Measurements from ENCODE around the gene SNAPC4. TPM values are rescaled to one million over a fixed set of nuclear protein-coding genes. Genes with fewer than 3 reads are reported as not detected.

SNAPC4 gene
- total and polyA plus RNA-seq, 7 donors = 1.4 to 10.8 (median 5.0) TPM

DNA sequence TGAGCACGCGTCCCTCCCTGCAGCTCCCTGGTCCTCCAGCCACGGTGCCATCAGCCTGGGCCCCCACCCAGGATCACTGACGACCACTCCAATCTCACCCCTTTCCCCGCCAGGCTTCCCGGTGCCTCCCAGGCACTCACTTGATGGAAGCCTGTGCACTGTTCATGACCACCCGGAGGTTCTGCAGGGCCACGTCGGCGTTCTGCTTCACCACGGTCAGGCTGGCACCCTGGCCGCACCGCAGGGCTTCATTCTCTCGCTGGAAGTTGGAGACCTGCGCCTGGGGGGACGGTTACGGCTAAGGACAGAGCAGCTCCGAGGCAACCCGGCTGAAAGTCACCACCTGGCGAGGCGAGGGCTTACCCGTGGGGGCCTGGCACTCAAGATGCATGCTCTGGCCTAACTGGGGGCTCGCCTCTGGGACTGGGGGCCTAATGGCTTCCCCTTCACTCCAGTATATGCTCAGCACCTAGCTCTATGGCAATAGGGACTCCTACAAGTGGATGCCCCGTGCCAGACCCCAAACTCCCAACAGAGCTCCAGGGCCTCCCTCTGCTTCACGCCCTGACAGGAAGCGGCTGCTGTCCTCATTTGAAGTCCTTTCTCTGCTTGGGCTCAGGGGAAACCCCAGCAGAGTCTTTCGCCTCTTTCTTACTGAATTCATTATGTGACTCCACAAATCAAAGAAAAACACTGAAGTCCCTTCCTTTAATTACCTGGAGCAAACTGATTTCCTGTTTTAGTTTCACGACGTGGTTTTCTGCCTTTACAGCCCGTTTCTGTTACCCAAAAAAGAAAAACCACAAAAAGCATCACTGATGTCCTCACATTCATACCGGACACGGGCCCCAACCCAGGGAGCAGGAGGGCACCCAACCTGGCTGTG lies 4.2 kb upstream of the SNAPC4 start:
- Histone ChIP-seq H3K4me3 (no peak overlapping the region), H3K4me1 (peaks cover 0 to 24% (median 14%) of the 10 kb centered on the region in 4 donors), H3K36me3 (peaks cover 4 to 54% (median 28%) of the 10 kb centered on the region in 4 donors), H3K27ac (no peak overlapping the region), H3K27me3 (no peaks in the 10 kb centered on the region), H3K9me3 (no peaks in the 10 kb centered on the region)
- intact Hi-C loops (cut with DNase I) = no loop called here
- WGBS, 2 donors = 77 to 87% methylated on average over 32 of the region's 32 CpGs
- TF ChIP-seq EP300 (IDR thresholded peaks at IDR 0.05) = no peak
- TF ChIP-seq POLR2AphosphoS5 (IDR thresholded peaks at IDR 0.05) = no peak
- TF ChIP-seq, protein P1, sequence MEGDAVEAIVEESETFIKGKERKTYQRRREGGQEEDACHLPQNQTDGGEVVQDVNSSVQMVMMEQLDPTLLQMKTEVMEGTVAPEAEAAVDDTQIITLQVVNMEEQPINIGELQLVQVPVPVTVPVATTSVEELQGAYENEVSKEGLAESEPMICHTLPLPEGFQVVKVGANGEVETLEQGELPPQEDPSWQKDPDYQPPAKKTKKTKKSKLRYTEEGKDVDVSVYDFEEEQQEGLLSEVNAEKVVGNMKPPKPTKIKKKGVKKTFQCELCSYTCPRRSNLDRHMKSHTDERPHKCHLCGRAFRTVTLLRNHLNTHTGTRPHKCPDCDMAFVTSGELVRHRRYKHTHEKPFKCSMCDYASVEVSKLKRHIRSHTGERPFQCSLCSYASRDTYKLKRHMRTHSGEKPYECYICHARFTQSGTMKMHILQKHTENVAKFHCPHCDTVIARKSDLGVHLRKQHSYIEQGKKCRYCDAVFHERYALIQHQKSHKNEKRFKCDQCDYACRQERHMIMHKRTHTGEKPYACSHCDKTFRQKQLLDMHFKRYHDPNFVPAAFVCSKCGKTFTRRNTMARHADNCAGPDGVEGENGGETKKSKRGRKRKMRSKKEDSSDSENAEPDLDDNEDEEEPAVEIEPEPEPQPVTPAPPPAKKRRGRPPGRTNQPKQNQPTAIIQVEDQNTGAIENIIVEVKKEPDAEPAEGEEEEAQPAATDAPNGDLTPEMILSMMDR (IDR thresholded peaks at IDR 0.05) = no peak
- no peak for DNase-seq

DNA sequence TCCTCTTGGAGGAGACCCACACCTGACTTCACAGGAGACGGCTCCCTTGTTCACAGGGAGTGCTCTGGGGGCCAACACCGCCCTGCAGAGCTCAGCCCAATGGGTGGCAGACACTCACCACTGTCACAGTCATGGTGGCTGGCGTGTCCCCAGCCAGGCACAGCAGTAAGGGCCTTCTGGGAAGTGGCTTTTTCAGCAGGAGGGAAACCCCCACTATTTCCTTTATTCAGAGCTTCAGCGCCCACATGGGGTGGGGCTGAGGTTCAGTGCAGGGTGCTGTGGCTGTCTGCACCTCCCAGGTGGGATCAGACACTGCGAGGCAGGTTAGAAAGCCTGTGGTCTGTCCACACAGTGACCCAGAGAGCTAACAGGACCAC lies 3.6 kb upstream of the SNAPC4 start:
- H3K9me3 ChIP-seq = no peaks in the 10 kb centered on the region
- WGBS, 2 donors = 55 to 89% methylated on average over 5 of the region's 5 CpGs
- DNase-seq = no peak
- H3K4me1 ChIP-seq = peaks cover 0 to 24% (median 18%) of the 10 kb centered on the region in 4 donors
- H3K27me3 ChIP-seq = no peaks in the 10 kb centered on the region
- intact Hi-C loops (cut with DNase I) = no loop called here
- H3K36me3 ChIP-seq = peaks cover 4 to 54% (median 28%) of the 10 kb centered on the region in 4 donors
- TF ChIP-seq EP300 (IDR thresholded peaks at IDR 0.05) (no peak), POLR2AphosphoS5 (IDR thresholded peaks at IDR 0.05) (no peak), POLR2A (IDR thresholded peaks at IDR 0.05) (no peak)
- TF ChIP-seq, protein P1 (IDR thresholded peaks at IDR 0.05) = no peak
- H3K4me3 ChIP-seq = no peak overlapping the region
- no peak overlapping the region for H3K27ac ChIP-seq

DNA sequence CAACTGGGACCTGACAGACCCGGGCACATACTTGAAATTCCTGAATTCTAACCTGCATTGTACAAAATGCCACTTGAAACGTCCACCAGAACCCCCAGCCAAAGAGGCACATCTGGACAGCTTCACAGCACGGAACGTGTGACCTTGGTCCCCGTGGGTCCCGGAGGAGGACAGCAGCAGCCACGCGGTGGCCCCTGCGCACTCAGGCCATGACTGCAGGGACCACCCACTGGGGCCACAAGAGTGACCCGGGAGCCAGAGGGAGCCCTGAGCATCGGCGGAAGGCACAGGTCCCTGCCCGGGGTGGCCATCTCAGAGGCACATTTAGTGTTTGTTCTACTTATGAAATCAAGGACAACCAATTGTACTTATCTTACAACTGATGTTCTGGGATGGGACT lies 2.1 kb upstream of the SNAPC4 start:
- 86 to 88% methylated on average over 13 of the region's 13 CpGs for WGBS, 2 donors
- no peak for TF ChIP-seq POLR2A (IDR thresholded peaks at IDR 0.05)
- TF ChIP-seq EP300 (IDR thresholded peaks at IDR 0.05) = no peak
- no peak for TF ChIP-seq POLR2AphosphoS5 (IDR thresholded peaks at IDR 0.05)
- TF ChIP-seq, protein P1 (IDR thresholded peaks at IDR 0.05) = no peak
- no peaks in the 10 kb centered on the region for H3K27me3 ChIP-seq
- H3K9me3 ChIP-seq = no peaks in the 10 kb centered on the region
- H3K27ac ChIP-seq = no peak overlapping the region
- H3K36me3 ChIP-seq = peaks cover 4 to 56% (median 29%) of the 10 kb centered on the region in 4 donors
- H3K4me3 ChIP-seq = no peak overlapping the region
- peaks cover 0 to 29% (median 21%) of the 10 kb centered on the region in 4 donors for H3K4me1 ChIP-seq
- intact Hi-C loops (cut with DNase I) = no loop called here
- DNase-seq = no peak

DNA sequence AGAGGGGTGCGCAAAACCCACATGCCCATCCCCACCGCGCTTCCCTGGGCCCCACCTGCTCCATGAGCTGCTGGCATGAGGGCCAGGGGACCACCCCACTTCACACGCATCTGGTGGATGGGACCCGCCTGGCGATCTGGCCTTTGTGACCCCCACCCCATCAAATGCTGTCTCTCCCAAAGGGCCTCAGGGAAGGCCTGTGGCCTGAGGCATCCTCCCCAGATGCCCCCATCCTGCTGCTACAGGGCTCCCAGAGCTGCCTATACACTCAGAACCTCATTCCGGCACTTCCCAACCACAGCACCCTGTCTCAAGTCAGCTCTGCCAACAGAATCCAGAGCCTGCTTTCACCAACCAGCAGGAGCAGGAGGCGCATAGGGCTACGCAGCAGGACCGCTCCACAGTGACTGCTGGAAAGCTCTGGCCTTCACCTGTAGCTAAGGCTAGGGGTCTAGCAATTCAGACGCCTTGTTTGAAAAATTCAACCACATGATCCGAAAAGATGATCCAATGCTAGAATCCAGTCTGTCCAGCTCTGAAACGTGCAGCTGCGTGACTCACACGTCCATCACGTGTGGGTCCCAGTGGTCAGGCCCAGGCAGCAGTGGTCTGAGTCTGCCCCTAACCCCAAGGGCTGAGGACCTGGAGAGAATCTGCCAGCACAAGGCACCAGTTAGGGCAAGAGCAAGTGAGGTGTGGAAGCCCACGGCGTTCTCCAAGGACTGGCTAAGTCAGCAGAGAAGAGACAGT lies 1.4 kb upstream of the SNAPC4 start:
- peaks cover 0 to 29% (median 21%) of the 10 kb centered on the region in 4 donors for H3K4me1 ChIP-seq
- H3K27me3 ChIP-seq = no peaks in the 10 kb centered on the region
- H3K9me3 ChIP-seq = no peaks in the 10 kb centered on the region
- no peak overlapping the region for H3K27ac ChIP-seq
- no peak overlapping the region for H3K4me3 ChIP-seq
- TF ChIP-seq POLR2AphosphoS5 (IDR thresholded peaks at IDR 0.05) (no peak), EP300 (IDR thresholded peaks at IDR 0.05) (no peak), POLR2A (IDR thresholded peaks at IDR 0.05) (no peak)
- TF ChIP-seq, protein P1 (IDR thresholded peaks at IDR 0.05) = no peak
- peaks cover 6 to 56% (median 26%) of the 10 kb centered on the region in 4 donors for H3K36me3 ChIP-seq
- WGBS, 2 donors = 93 to 94% methylated on average over 18 of the region's 18 CpGs
- DNase-seq = no peak
- intact Hi-C loops (cut with DNase I) = no loop called here

All from sigmoid colon (tissue), 7 donors.